Measurements from ENCODE around the gene PRKAR2B.

DNA sequence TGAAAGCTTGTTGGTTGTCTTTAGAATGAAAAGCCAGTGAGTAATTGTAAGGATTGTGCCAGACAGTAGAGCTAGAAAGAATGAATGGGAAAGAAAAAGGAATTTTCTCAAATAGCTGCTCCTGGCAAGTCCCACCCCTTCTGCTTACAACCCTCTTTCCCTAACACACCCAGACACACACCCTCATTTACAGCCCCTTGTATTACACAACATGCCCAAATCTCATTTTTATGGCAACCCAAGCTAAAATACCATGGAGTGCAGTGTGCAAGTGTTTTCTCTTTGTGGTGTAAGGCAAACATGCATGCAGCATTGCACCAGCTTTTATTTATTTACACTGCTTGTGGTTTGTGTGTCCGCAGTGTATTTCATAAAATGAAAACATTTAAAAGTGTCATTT is 1.5 kb downstream of the PRKAR2B start:
- TF ChIP-seq ISL1 (CRISPR knock-in tag; IDR thresholded peaks at IDR 0.05) (no peak), ZFP30 (CRISPR knock-in tag; IDR thresholded peaks at IDR 0.05) (no peak), ZFP3 (CRISPR knock-in tag; IDR thresholded peaks at IDR 0.05) (no peak)
